ENCODE data around the gene SULT4A1.

GRCh38 chr22:43859176-43859575 is 3.1 kb downstream of the SULT4A1 start:
- TF ChIP-seq, protein P1, sequence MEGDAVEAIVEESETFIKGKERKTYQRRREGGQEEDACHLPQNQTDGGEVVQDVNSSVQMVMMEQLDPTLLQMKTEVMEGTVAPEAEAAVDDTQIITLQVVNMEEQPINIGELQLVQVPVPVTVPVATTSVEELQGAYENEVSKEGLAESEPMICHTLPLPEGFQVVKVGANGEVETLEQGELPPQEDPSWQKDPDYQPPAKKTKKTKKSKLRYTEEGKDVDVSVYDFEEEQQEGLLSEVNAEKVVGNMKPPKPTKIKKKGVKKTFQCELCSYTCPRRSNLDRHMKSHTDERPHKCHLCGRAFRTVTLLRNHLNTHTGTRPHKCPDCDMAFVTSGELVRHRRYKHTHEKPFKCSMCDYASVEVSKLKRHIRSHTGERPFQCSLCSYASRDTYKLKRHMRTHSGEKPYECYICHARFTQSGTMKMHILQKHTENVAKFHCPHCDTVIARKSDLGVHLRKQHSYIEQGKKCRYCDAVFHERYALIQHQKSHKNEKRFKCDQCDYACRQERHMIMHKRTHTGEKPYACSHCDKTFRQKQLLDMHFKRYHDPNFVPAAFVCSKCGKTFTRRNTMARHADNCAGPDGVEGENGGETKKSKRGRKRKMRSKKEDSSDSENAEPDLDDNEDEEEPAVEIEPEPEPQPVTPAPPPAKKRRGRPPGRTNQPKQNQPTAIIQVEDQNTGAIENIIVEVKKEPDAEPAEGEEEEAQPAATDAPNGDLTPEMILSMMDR (conservative IDR thresholded peaks at IDR 0.05; ENCODE audit: low read depth, low read length), result no peak
- no peak for TF ChIP-seq EZH2 (IDR thresholded peaks at IDR 0.05; ENCODE audit: borderline replicate concordance, low read depth, low read length, poor library complexity, severe bottlenecking)
